Dermis microvascular lymphatic vessel endothelial cell (primary cell): ENCODE results near the gene CRISPLD2. TPM values are rescaled to one million over a fixed set of nuclear protein-coding genes. Genes with fewer than 3 reads are reported as not detected.
A peak's percentile ranks its signal among the peaks of the same experiment; 100 is the strongest.
"Not testable (repeated sequence)": the region's sequence is repeated elsewhere in the genome, so short reads cannot be mapped to it uniquely, and the experiment has no call there.

Experiments
- DNase-seq, 2 donors: peaks; one replicate each; pipeline versions ENCODE4 v3.0.0 to v3.0.0-alpha.2; 2010; ENCODE audit warnings: low read depth in 2 of 2
- total RNA-seq: library from RNA; depleted of rRNA; stranded (reverse); fragments of >200 nt; gene quantifications from 2 replicates; pipeline ENCODE4 v1.2.1, GENCODE V29; 2014

CRISPLD2 gene
- total RNA-seq, 1 donor from 2014 or later = under 0.01 TPM

DNA sequence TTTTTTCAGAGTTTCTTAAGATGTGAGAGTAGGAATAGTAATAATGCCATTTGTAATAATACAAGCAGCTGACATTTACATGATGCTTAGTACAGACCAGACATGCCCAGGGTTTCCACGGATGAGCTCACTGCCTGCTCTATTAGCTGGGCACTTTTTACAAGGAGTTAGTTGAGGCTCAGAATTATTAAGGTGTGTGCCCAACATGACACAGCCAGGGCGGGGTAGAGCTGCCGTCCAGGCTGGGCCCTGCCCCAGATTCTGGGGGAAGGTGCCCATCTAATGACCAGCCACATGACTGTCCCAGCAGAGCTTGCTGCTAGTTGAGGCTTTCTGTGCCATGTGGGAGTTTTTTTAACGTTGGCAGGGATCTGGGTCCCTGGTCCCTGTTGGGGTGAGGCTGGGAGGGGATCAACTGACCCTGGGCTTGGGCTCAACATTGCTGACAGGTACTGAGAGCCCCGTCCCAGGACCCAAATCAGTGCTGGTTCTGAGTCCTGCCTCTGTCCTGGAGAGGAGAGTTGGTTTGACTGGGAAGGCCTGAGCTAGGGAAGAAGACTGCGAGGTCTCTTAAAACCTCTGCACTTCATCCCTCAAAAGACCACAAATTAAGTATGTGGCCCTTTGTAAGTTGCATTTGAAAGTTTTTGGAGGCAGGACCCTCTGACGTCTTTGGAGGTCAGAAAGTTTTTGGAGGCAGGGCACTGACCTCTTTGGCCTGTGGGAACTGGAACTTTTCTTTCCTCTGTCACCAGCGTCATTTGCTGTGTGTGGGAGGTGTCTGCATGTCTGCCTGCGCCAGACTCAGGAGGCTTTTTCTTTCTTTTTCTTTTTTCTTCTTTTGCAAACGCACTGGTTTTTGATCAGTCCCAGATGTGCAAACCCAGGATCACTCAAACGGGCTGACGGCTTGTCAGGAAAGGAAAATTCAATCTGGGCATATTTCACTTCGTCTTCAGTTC, 2.2 kb downstream of the CRISPLD2 start:
- DNase-seq = no peak

DNA sequence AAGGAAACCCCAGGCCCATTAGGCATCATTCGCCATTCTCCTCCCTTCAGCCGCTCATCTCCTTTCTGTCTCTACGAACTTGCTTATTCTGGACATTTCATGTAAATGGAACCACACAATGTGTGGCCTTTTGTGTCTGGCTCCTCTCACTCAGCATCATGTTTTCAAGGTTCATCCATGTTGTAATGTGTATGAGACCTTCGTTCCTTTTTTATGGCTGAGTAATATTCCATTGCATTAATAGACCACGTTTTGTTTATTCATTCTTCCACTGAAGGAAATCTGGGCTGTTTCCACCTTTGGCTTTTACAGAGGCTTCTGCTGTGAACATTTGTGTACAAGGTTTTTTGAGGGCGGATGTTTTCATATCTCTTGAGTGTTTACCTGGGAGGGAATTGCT, 3.2 kb downstream of the CRISPLD2 start:
- DNase-seq = no peak

DNA sequence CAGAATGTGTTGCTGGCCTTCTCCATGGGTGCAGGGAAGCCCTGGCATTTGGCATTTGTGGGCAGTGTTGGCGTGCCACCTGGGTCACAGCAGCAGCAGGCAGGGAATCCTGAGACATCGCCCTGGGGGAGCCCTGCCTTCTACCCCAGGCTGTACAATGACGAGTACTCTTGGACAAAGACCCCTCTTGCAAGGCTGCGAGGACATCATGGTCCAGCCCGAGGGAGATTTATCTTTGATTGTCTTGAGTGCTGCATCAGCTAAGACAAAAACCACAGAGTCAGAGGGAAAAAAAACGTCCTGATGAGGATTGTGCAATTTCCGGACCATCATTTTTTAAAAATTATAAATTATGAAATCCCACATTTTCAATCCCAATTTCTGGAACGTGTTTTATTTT, 3.7 kb downstream of the CRISPLD2 start:
- no peak for DNase-seq

- DNase-seq = no peak
Measured at GRCh38 chr16:84823926-84824325, 4.1 kb downstream of the CRISPLD2 start.

GRCh38 chr16:84825896-84826557, 6.2 kb downstream of the CRISPLD2 start:
- DNase-seq = no peak

- DNase-seq = no peak
Measured at GRCh38 chr16:84826558-84826941, 6.8 kb downstream of the CRISPLD2 start.

- no peak for DNase-seq
Measured at GRCh38 chr16:84827131-84827574, 7.4 kb downstream of the CRISPLD2 start.

DNA sequence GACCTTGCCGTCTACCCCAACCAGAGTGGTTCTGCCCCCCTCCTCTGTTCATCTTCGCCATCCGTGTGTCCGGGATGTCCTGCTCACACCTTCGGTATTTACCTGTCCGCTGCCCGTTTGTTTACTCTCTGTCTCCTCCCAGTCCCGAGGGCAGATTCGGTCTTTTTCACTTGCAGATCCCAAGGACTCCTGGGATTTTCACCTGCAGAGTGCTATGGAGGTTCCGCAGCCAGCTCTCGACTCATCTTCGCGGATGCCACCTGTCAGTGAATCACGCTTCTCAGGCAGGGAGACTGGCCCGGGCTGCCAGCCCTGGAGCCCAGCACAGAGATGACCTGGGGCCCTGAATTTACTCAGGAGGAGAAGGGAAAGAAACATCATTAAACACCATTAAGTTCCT, 8.1 kb downstream of the CRISPLD2 start:
- no peak for DNase-seq

- no peak for DNase-seq
Measured at GRCh38 chr16:84828322-84828721, 8.5 kb downstream of the CRISPLD2 start.

DNA sequence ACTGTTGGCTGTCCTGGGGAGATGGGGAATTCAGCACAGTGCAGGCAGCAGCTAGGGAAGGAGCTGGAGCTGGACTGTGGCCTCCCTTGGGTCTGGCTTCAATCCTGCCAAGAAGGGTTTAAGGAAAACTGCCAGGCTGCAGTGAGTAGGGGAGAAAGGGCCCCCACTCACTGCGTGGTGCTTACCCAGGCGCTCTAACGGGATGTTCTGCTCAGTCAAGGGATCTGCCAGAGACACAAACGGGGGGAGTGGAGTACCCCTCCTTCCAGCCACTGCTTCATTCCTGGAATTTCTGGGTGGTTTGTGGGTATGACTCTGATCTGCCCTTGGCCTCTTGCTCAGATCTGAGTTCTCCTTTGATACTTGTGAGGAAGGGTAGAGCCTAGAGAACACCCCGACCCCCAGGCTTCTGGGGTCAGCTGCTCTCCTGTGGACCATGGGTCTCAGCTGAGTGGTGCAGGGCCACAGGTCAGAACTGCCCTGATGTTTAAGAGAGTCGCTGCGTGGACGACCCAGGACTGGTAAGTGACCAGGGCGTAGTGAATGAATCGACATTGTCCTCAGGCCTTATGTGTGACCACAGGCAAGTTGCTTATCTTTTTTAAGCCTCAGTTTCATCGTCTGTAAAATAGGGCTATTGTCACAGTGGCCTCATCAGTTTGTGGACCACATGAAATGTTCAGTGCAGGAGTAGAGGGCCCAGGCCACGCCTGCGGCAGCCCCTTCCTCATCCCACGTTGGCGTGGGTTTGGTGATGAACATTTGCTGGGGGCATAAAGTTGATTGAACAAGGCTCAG, 9.6 kb downstream of the CRISPLD2 start:
- no peak for DNase-seq

DNA sequence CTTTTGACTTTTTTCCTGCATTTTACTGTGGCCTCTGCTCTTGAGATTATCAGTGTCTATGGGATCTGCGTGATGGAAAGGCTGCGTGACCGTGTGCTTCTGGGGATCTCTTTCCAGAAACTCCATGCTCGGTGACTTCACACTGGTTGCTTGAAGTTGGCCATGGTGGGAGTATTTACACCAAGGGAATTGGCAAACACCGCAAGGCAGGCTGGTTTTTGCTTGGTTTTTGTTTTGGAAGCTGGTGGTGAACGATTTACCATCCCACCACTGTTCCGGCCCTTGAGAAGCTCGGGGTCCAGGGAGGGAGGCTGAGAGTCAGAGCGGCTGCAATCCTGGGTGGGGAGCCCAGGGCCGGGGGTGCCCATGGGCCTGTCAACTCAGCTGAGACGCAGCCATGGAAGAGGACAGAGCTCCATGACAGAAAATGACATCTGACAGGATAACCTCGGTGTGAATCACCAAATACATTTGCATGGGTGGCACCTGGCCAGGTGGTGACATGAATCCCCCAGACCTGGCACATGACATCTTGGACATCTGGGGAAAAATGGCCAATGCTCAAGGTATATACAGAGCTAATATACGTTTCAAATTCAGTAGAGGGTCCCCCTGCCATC, 11.1 kb downstream of the CRISPLD2 start:
- no peak for DNase-seq

GRCh38 chr16:84831728-84832127, 11.9 kb downstream of the CRISPLD2 start:
- DNase-seq = not testable (repeated sequence)

DNA sequence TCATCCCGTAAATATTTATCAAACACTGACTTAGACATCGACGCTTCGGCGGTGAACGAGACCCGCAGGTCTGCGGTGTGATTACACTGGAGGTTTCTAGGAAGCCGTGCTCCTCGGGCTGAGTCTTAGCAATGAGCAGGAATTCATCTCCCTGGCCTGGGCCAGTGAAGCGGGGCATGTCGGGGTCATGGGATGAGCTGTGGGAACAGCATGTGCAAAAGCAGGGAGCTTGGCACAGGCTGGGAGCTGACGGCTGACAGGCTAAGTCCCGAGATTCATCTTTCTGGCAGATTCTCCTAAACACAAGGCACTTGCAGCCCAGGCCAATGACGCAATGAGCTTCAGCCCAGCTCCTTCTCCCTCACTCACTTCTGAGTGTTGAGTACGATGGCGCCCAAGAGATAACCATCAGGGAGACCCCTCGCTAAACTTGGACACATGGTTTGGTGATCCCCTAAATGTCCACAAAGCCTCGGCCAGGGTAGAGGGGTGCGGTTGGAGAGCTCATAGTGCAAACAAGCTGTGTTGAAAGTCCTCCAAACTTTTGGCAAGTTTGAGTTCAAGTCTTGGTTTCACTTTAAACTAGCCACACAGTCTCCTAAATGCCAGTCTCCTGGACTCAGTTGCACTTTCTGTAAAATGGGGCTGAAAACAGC, 12.8 kb downstream of the CRISPLD2 start:
- DNase-seq = no peak

GRCh38 chr16:84833144-84833500, 13.3 kb downstream of the CRISPLD2 start:
- no peak for DNase-seq

- DNase-seq = no peak
Measured at GRCh38 chr16:84833542-84834402, 14.0 kb downstream of the CRISPLD2 start.

DNA sequence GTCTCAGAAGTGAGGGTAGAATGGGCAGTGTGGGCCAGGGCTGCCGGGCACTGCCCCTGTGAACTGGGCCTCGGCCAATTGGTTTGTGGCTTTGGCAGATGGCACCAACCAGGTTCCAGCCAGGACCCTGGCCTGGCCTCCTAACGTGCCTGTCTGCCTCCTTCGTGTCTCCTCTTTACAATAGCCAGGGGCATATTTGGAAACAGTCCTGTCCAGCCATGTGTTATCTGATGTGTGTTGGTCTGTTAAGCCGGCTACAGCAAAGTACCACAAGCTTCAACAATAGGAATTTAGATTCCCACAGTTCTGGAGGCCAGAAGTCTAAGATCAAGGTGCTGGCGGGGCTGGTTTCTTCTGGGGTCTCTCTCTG, 14.6 kb downstream of the CRISPLD2 start:
- no peak for DNase-seq

- DNase-seq = peak in 1 of 2 donors; percentile 15
Measured at GRCh38 chr16:84836234-84836647, 16.5 kb downstream of the CRISPLD2 start.

DNA sequence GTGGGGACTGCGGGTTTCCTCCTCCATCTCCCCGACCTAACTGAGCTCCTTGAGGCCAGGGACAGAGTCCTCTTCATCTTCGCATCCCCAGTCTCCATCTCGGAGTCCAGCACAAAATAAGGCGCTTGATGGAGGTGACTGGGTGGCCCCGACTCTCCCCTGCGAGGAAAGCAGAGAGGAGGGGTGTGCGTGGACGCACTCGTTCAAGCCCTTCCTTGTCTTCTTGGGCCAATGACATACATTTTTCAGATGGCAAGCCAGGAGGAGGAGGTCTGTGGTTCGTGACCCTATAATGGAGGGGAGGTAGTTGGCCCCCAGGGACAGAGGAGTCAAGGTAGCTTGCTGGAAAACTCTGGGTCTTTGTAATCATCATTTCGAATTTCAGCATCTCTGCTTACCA, 17.2 kb downstream of the CRISPLD2 start:
- DNase-seq = no peak

- DNase-seq = no peak
Measured at GRCh38 chr16:84838383-84838948, 18.7 kb downstream of the CRISPLD2 start.

DNA sequence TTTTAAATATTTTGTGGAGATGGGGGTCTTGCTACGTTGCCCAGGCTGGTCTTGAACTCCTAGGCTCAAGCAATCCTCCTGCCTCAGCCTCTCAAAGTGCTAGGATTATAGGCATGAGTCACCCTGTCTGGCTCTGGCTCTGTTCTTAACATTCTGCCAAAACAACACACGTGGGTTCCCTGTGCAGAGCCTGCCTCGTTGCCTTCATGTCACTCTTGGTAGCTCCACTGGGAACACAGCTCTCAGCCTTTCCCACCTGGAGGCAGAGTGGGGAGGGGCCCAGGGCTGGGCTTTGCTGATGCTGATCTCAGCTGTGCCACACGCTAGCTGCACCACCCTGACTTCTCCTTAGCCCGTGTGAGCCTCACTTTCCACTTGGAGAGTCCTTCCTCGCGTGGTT, 19.3 kb downstream of the CRISPLD2 start:
- no peak for DNase-seq
